Activated T-helper 2 cell treated with anti-CD3 and anti-CD28 coated beads, Interferon-gamma antibody, Interleukin-2, Interleukin-4, amounts not matched to agents 10 μg/mL and 5 μg/mL and 100 μg/mL, durations not matched to agents 14 hours and 24 hours and 36 hours (primary cell): ENCODE results near the gene ZNF408. TPM values are rescaled to one million over a fixed set of nuclear protein-coding genes. Genes with fewer than 3 reads are reported as not detected.

Experiments
- DNase-seq: peaks from one replicate; pipeline ENCODE4 v3.0.0; 2021; ENCODE audit warnings: low spot score
- H3K27ac Mint-ChIP-seq: one replicate; pipeline ENCODE4 v1.8.0; 2021; ENCODE audit warnings: mixed read lengths
- H3K27me3 Mint-ChIP-seq: one replicate; pipeline ENCODE4 v1.8.0; 2021; ENCODE audit warnings: low read depth, mixed read lengths
- H3K36me3 Mint-ChIP-seq: one replicate; pipeline ENCODE4 v1.8.0; 2021; ENCODE audit warnings: low read depth, mixed read lengths
- H3K4me1 Mint-ChIP-seq: one replicate; pipeline ENCODE4 v1.8.0; 2021; ENCODE audit warnings: low read depth, mixed read lengths
- H3K4me3 Mint-ChIP-seq: one replicate; pipeline ENCODE4 v1.8.0; 2021; ENCODE audit warnings: low read depth, mild to moderate bottlenecking, moderate library complexity, mixed read lengths
- H3K9me3 Mint-ChIP-seq: one replicate; pipeline ENCODE4 v1.8.0; 2021; ENCODE audit warnings: mixed read lengths
- intact Hi-C: fragments of 100-400 bp; cut with micrococcal nuclease; formaldehyde crosslinking; loops from one replicate; pipeline ENCODE4 v1.15.1; 2023
- total RNA-seq: library from RNA; stranded (reverse); gene quantifications from 2 replicates; pipeline ENCODE4 v1.2.3, GENCODE V29; 2022

ZNF408 gene
- total RNA-seq, 1 donor from 2014 or later, result 12.2 TPM

DNA sequence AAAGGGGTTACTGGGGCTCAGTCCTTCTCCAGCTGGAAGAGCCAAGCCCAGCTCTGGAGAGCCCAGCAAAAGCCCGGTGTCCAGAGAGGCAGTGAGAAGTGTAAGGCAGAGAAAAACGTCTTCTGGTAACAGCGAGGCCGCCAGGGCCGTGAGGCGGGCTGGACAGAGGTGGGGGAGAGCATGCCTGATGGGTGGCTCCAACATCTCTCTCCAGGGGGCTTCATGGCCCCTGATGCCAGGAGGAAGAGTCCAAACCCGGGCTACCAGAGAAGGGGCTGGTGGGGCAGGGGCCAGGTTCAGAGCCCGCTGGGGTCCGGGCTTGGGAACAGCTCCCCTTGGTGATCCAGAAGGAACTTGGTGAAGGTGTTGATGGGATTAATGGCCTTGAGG is 22.1 kb upstream of the ZNF408 start:
- H3K4me3 Mint-ChIP-seq, result no peak overlapping the region
- H3K27ac Mint-ChIP-seq, result no peak overlapping the region
- H3K9me3 Mint-ChIP-seq, result no peaks in the 10 kb centered on the region
- no peaks in the 10 kb centered on the region for H3K27me3 Mint-ChIP-seq
- H3K4me1 Mint-ChIP-seq, result peaks cover 16% of the 10 kb centered on the region
- intact Hi-C loops, result no loop called here
- no peak for DNase-seq
- H3K36me3 Mint-ChIP-seq, result peaks cover 38% of the 10 kb centered on the region

DNA sequence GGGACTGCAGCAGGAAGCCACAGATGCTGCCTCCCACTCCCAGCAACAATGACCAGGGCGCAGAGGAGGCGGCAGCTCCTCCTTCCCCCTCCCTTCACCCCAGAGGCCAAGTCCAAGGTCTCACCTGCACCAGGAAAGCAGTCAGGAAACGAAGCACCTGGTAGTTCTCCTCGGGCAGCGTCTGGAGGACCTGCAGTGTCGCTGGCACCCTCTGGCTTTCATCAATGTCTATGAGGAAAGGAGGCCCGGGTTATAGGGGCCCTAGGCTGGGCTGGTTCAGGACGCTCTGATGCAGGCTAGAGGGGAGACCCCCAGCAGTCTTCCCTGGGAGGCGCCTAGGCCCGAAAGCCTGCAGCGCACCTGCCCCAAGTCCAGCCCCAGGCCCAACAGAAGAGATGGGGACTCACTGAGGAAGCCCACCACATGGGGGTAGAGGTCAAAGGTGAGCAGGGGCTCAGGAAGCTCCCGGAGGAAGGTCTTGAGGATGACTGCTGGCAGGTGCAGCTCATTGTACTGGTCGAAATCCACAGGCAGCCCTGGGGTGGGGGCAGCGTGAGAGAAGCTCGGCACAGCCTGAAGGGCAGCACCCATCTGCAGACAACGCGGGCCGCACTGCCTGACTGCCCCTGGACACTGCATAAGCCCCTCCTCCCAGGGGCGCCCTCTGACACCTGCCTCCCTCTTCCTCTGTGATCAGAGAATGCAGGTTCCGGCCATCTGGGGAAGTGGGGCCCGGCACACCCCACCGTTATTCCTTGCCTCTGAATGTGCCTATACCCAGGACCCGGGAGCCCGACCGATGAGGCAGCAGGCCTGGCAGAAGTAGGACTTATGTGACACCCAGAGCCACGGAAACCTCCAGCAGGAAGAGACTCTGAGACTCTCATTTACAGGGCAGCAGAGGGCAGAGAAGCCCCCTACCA is 21.3 kb upstream of the ZNF408 start:
- no peak for DNase-seq
- H3K36me3 Mint-ChIP-seq, result peaks cover 39% of the 10 kb centered on the region
- no peaks in the 10 kb centered on the region for H3K9me3 Mint-ChIP-seq
- peaks cover 15% of the 10 kb centered on the region for H3K4me1 Mint-ChIP-seq
- no peak overlapping the region for H3K4me3 Mint-ChIP-seq
- intact Hi-C loops, result no loop called here
- H3K27me3 Mint-ChIP-seq, result no peaks in the 10 kb centered on the region
- H3K27ac Mint-ChIP-seq, result no peak overlapping the region

DNA sequence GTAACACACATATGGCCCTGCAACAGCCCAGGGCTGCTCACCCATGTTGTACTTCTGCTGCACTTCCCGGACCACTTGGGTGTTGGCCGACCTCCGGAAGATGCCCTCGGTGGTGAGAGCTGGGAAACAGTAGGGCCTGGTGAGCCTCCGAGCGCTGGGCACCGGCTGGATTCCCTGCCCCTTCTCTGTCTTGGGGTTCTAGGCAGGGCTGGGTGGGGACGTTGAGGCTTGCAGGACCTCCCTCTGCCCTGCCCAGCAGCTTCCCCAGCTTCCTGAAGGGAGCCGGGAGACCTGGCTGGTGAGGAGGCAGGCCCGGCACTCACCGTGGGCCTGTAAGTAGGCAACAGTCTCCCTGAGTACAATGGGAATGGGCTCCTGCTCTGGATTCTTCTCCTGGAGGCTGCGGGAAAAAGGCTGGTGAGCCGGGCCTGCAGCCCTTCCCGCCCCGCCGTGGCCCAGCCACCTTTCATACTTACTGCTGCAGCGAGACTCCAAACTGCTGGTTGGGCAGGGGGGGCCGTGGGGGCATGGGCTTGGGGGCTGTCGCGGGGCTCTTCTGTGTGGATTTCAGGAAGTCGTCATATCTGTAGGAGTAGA is 20.6 kb upstream of the ZNF408 start:
- DNase-seq, result no peak
- Mint-ChIP-seq H3K4me3 (no peak overlapping the region), H3K36me3 (peaks cover 39% of the 10 kb centered on the region), H3K9me3 (no peaks in the 10 kb centered on the region), H3K27ac (no peak overlapping the region), H3K4me1 (peaks cover 10% of the 10 kb centered on the region), H3K27me3 (no peaks in the 10 kb centered on the region)
- intact Hi-C loops, result no loop called here

DNA sequence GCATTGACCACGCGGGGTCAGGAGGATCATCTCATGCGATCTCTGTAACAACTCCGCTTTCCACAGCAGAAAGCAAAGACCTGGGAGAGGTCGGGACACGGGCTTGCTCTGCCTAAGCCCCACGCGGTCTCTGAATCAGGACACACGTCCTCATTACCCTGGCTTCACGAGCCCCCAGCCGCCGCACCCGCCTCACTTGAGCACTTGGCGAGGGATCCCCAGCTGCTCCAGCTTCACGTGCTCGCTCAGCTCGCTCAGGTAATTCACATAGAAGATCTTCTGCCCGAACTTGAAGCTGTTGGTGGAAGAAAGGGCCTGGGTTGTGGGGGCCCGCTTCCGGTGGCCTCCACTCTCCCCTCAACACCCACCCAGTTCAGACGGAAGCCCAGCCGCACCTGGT is 20.0 kb upstream of the ZNF408 start:
- H3K9me3 Mint-ChIP-seq, result no peaks in the 10 kb centered on the region
- no peaks in the 10 kb centered on the region for H3K27me3 Mint-ChIP-seq
- no peak overlapping the region for H3K4me3 Mint-ChIP-seq
- H3K27ac Mint-ChIP-seq, result no peak overlapping the region
- intact Hi-C loops, result no loop called here
- DNase-seq, result no peak
- peaks cover 10% of the 10 kb centered on the region for H3K4me1 Mint-ChIP-seq
- H3K36me3 Mint-ChIP-seq, result peaks cover 39% of the 10 kb centered on the region

DNA sequence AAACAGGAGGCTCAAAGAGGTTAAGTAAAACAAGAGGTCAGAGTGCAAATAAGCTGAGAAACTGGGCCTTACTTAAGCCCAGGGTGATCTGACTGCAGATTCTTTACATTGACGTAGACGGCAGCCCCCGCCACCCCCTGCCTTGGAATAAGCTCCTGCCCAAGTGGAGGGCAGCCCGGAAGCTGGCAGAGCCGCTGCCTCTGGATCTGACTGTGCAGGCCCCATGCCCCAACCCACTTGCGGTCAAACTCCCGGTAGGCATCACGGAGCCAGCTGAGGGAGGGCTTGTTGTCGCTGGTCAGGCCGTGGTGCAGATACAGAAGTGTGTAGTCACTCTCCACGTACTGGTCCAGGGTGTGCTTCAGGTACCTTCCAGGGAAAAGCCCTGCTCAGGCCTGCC is 19.0 kb upstream of the ZNF408 start:
- H3K4me3 Mint-ChIP-seq, result no peak overlapping the region
- peaks cover 41% of the 10 kb centered on the region for H3K36me3 Mint-ChIP-seq
- H3K27ac Mint-ChIP-seq, result no peak overlapping the region
- no peak for DNase-seq
- intact Hi-C loops, result no loop called here
- H3K4me1 Mint-ChIP-seq, result peaks cover 6% of the 10 kb centered on the region
- no peaks in the 10 kb centered on the region for H3K9me3 Mint-ChIP-seq
- H3K27me3 Mint-ChIP-seq, result no peaks in the 10 kb centered on the region

DNA sequence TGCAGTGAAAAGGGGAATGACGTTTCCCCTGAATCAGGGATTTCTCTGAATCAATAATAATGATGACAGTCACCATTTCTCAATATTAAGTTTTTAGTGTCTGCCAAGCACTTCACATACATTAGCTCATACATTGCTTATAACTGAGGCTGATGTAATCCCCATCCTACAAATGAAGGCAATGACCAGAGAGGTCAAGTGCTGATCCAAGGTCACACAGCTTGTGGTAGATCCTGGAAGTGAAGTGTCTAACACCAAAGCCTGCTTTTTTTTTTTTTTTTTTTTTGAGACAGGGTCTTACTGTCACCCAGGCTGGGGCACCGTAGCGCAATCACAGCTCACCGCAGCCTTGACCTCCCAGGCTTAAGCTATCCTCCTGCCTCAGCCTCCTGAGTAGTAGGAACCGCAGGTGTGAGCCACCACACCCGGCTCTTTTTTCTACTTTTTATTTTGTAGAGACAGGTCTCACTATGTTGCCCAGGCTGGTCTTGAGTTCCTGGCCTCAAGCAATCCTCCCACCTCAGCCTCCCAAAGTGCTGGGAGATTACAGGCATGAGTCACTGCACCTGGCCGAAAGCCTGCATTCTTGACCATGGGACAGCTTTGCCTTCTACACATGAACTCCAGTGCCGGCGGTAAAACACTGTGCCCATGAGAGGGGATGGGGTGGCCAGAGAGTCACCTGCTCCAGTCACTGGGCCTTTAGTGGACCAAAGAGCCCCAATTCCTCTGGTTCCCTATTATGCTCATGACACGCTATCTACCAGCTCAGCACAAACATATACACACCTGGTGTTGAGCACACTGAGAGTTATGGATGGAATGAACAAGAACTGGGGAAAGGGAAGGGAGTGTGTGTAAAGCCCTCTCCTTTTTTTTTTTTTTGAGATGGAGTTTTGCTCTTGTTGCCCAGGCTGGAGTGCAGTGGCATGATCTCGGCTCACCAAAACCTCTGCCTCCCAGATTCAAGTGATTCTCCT is 17.8 kb upstream of the ZNF408 start:
- H3K36me3 Mint-ChIP-seq, result peaks cover 43% of the 10 kb centered on the region

DNA sequence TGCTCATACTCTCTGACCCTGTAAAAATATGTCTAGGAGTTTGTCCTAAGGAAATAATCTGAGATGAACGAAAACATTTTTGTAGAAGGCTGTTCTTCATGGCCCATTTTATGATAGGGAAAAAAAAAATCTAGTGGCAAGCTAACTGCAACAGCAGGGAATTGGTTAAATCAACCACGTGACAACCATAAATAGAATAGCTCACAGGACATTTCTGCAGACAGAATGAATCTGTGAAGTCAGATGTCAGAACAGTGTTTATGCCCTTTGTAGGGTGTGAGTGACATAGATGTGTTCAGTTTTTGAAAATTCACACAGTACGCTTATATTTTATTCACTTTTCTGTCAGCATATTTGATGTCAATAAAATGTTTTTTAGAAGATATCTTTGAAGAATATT is 16.5 kb upstream of the ZNF408 start:
- H3K4me3 Mint-ChIP-seq, result no peak overlapping the region
- DNase-seq, result no peak
- H3K9me3 Mint-ChIP-seq, result no peaks in the 10 kb centered on the region
- H3K27ac Mint-ChIP-seq, result no peak overlapping the region
- intact Hi-C loops, result no loop called here
- peaks cover 37% of the 10 kb centered on the region for H3K36me3 Mint-ChIP-seq
- no peaks in the 10 kb centered on the region for H3K27me3 Mint-ChIP-seq
- H3K4me1 Mint-ChIP-seq, result no peaks in the 10 kb centered on the region

More for the DNA sequence above, 17.8 kb upstream of the ZNF408 start:
- Mint-ChIP-seq H3K27me3 (no peaks in the 10 kb centered on the region), H3K4me1 (no peaks in the 10 kb centered on the region), H3K27ac (no peak overlapping the region), H3K4me3 (no peak overlapping the region), H3K9me3 (no peaks in the 10 kb centered on the region)
- no peak for DNase-seq
- intact Hi-C loops, result no loop called here

DNA sequence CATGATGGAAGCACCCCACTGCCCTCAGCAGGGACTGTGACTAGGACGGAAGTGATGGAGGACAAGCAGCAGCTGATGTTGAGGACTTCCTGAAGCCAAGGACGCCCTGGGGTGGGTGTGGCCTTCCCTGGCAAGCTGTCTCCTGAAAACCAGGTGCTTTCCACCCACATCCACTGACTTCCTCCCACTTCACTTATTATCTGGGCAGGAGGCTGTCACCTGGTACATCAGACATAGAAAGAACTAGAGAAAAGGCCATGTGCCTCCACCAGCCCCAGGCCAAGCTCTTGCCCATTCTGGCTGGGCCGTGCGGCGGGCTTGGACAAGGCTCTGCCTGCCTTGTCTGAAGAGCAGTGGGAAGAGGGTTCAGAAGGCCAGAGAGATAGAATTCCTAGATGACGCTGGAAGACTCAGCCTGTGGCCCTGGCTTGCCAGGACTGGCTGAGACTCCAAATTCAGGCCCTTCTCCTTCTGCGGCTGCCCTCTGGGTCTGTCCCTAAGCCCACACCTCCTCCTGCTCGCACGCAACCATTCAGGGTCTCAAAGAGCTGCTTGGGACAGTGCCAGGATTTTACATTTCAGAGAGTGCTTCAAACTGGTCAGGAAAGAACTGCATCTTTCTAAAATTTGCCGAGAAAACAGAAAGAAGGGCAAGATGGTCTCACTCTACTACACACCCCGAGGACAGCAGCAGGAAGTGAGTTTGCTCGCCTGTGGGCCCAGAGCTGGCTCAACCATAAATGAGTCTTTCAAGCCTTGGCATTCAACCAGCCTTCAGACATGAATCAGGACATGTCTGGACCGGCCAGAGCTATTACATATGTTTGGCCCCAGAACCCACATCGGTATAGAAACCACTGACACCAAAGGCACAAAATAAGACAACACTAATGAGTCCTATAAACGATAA is 13.7 kb upstream of the ZNF408 start:
- DNase-seq, result no peak
- peaks cover 34% of the 10 kb centered on the region for H3K36me3 Mint-ChIP-seq
- no peak overlapping the region for H3K27ac Mint-ChIP-seq
- H3K27me3 Mint-ChIP-seq, result no peaks in the 10 kb centered on the region
- peaks cover 2% of the 10 kb centered on the region for H3K4me1 Mint-ChIP-seq
- no peak overlapping the region for H3K4me3 Mint-ChIP-seq
- intact Hi-C loops, result no loop called here
- H3K9me3 Mint-ChIP-seq, result no peaks in the 10 kb centered on the region

DNA sequence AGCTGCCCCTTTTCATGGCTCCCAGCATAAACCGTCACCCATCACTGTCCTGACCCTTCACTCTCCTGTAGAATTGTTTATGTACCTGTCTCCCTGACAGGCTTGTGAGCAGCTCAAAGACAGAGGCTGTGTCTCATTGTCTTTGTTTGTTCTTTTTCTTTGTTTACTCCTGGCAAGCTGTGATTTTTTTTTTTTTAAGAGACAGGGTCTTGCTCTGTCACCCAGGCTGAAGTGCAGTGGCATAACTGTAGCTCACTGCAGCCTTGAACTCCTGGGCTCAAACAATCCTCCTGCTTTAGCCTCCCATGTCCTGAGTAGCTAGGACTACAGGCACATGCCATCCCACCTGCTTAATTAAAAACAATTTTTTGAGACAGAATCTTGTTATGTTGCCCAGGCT is 10.1 kb upstream of the ZNF408 start:
- Mint-ChIP-seq H3K36me3 (peaks cover 47% of the 10 kb centered on the region), H3K27ac (no peak overlapping the region), H3K4me1 (peaks cover 4% of the 10 kb centered on the region), H3K4me3 (no peak overlapping the region), H3K9me3 (no peaks in the 10 kb centered on the region), H3K27me3 (no peaks in the 10 kb centered on the region)
- no peak for DNase-seq
- intact Hi-C loops, result no loop called here

DNA sequence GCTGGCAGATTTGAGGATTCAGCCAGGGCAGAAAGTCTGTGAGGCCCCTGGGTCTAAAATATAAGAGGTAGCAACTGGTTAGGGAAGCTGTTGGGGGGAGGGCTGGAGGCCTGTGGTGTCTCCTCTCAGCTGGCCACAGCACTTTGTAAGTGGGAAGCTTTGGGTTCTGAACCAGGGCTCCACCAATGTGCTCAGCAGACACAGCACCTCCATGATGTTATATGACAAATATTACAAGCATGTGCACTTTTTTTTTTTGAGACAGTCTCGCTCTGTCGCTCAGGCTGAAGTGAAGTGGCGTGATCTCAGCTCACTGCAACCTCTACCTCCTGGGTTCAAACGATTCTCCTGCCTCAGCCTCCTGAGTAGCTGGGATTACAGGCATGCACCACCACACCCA is 8.4 kb upstream of the ZNF408 start:
- DNase-seq, result no peak
- Mint-ChIP-seq H3K36me3 (peaks cover 39% of the 10 kb centered on the region), H3K27me3 (no peaks in the 10 kb centered on the region), H3K9me3 (no peaks in the 10 kb centered on the region), H3K4me1 (peaks cover 5% of the 10 kb centered on the region), H3K27ac (no peak overlapping the region), H3K4me3 (no peak overlapping the region)
- intact Hi-C loops, result no loop called here

DNA sequence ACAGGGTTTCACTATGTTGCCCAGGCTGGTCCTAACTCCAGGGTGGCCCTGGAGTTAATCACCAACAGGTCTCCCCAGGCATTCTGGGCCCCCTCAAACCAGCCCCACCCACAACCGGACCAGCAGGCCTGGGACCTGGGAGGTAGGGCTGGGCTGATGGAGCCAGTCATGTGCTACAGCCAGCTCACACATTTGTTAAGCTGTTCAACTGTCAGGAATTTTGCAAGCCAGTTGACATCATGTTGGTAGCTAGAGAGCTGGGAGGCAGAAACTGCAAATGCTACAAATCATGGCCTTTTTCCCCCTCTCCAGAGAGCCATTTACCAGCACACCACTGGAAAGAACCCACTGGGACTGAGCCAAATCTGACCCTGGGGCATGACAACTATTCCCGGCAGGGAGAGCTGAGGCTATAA is 7.2 kb upstream of the ZNF408 start:
- no peak overlapping the region for H3K27ac Mint-ChIP-seq
- intact Hi-C loops, result no loop called here
- no peaks in the 10 kb centered on the region for H3K27me3 Mint-ChIP-seq

DNA sequence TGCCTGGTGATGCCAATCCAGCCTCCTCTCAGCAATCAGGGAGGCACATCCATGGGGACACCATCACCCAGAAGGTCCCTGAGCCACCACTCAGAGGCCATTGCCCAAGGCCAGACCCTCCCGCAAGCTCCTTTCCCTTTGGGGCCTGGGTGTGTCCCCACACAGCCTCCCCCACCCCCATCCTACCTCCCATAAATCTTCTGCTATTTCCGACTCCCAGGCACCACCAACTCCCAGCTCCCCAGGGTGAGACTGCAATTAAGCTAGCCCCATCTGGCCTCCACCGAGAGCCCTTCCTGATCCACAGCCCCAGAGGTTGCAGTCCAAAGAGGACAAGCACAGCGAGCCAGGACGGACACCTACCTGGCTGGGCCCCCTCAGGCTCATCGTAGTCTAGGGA is 6.8 kb upstream of the ZNF408 start:
- Mint-ChIP-seq H3K27ac (no peak overlapping the region), H3K36me3 (peaks cover 30% of the 10 kb centered on the region), H3K9me3 (no peaks in the 10 kb centered on the region), H3K4me3 (no peak overlapping the region), H3K4me1 (peaks cover 17% of the 10 kb centered on the region), H3K27me3 (no peaks in the 10 kb centered on the region)
- DNase-seq, result no peak
- intact Hi-C loops, result no loop called here

More for the DNA sequence above, 7.2 kb upstream of the ZNF408 start:
- DNase-seq, result no peak
- peaks cover 12% of the 10 kb centered on the region for H3K4me1 Mint-ChIP-seq
- no peak overlapping the region for H3K4me3 Mint-ChIP-seq
- no peaks in the 10 kb centered on the region for H3K9me3 Mint-ChIP-seq
- H3K36me3 Mint-ChIP-seq, result peaks cover 32% of the 10 kb centered on the region
